ENCODE results near the gene MGAT5. TPM values are rescaled to one million over a fixed set of nuclear protein-coding genes. Genes with fewer than 3 reads are reported as not detected.

MGAT5 gene
- total RNA-seq, 1 experiment from 2014 or later = 22.1 TPM

DNA sequence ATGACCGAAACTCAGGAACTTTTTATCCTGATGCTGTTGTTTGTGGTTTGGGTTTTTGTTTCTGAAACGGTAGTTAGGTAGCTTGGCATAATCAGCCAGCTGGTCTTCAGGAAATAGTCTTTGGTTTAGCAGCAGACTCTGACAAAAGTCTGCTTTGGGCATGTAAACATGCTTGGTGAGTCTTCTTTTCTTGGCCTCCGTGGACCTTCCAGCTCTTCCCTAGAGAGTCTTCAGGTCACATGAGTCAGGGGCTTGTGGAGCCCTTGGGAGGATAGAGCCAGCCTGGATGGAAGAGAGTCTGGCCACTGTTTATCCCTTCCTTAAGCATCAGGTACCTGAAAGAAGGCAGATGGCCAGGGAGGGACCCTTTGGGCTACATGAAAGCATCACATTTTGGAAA, 154.5 kb downstream of the MGAT5 start:
- no peak overlapping the region for H3K27ac Mint-ChIP-seq (ENCODE audit: unreplicated experiment)
- Histone ChIP-seq H3K4me1 (peaks cover 7% of the 10 kb centered on the region), H3K36me3 (ENCODE audit: control insufficient read depth, insufficient read depth, low read length) (no peaks in the 10 kb centered on the region), H3K9me3 (no peaks in the 10 kb centered on the region), H3K4me3 (ENCODE audit: low read depth, low read length) (no peak overlapping the region), H3K27me3 (replicated peaks; ENCODE audit: control insufficient read depth, insufficient read depth, low read length) (no peaks in the 10 kb centered on the region)
- POLR2A ChIA-PET = no interaction called here
- CTCF ChIA-PET = no interaction called here
- H3K36me3 Mint-ChIP-seq (ENCODE audit: insufficient read depth, unreplicated experiment) = no peaks in the 10 kb centered on the region
- TF ChIP-seq CTCF (IDR thresholded peaks at IDR 0.05; ENCODE audit: insufficient read depth in 1 of 2, low read depth in 1 of 2, low read length in 1 of 2, severe bottlenecking in 1 of 2, unreplicated experiment in 1 of 2) = no peak
- no peaks in the 10 kb centered on the region for H3K9me3 Mint-ChIP-seq (ENCODE audit: unreplicated experiment)
- H3K4me1 Mint-ChIP-seq (ENCODE audit: low read depth, unreplicated experiment) = peaks cover 6% of the 10 kb centered on the region
- no peaks in the 10 kb centered on the region for H3K27me3 Mint-ChIP-seq (ENCODE audit: insufficient read depth, unreplicated experiment)
- no peak for DNase-seq
- intact Hi-C loops (cut with micrococcal nuclease; ENCODE audit: unreplicated experiment) = no loop called here
- H3K4me3 Mint-ChIP-seq (ENCODE audit: unreplicated experiment) = no peak overlapping the region
- BruUV-seq (replicated peaks) = no TSS peak

GRCh38 chr2:134408791-134409190, 154.9 kb downstream of the MGAT5 start:
- CTCF ChIA-PET = no interaction called here

DNA sequence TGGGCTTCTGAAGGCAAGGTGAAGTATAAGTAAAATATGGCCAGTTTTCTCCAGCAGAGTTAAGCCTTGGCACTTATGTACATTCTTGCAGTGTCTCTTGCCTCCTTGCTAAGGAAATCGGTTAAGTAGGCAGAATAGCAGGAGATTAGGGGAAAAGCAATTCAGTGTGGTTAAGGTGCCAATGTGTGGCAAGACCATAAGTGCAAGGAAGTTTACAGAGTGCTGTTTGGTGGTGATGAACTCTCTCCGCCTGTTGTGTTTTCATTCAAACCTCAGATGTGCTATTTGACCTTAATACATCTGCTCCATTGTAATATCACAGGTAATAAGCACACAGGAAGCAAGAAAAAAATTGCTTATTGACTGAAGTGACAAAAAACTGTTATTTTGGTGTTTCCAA, 156.1 kb downstream of the MGAT5 start:
- no peaks in the 10 kb centered on the region for H3K9me3 Mint-ChIP-seq (ENCODE audit: unreplicated experiment)
- no TSS peak for BruUV-seq (replicated peaks)
- ChIA-PET POLR2A (no interaction called here), CTCF (no interaction called here)
- H3K27ac Mint-ChIP-seq (ENCODE audit: unreplicated experiment) = no peak overlapping the region
- TF ChIP-seq CTCF (IDR thresholded peaks at IDR 0.05; ENCODE audit: insufficient read depth in 1 of 2, low read depth in 1 of 2, low read length in 1 of 2, severe bottlenecking in 1 of 2, unreplicated experiment in 1 of 2) = no peak
- Histone ChIP-seq H3K9me3 (no peaks in the 10 kb centered on the region), H3K4me1 (peaks cover 7% of the 10 kb centered on the region), H3K36me3 (ENCODE audit: control insufficient read depth, insufficient read depth, low read length) (no peaks in the 10 kb centered on the region), H3K27me3 (replicated peaks; ENCODE audit: control insufficient read depth, insufficient read depth, low read length) (no peaks in the 10 kb centered on the region), H3K4me3 (ENCODE audit: low read depth, low read length) (no peak overlapping the region)
- no peak for DNase-seq
- peaks cover 12% of the 10 kb centered on the region for H3K4me1 Mint-ChIP-seq (ENCODE audit: low read depth, unreplicated experiment)
- intact Hi-C loops (cut with micrococcal nuclease; ENCODE audit: unreplicated experiment) = no loop called here
- H3K27me3 Mint-ChIP-seq (ENCODE audit: insufficient read depth, unreplicated experiment) = no peaks in the 10 kb centered on the region
- no peaks in the 10 kb centered on the region for H3K36me3 Mint-ChIP-seq (ENCODE audit: insufficient read depth, unreplicated experiment)
- H3K4me3 Mint-ChIP-seq (ENCODE audit: unreplicated experiment) = no peak overlapping the region

More at GRCh38 chr2:134408791-134409190, 154.9 kb downstream of the MGAT5 start:
- Mint-ChIP-seq H3K4me1 (ENCODE audit: low read depth, unreplicated experiment) (peaks cover 8% of the 10 kb centered on the region), H3K4me3 (ENCODE audit: unreplicated experiment) (no peak overlapping the region), H3K27me3 (ENCODE audit: insufficient read depth, unreplicated experiment) (no peaks in the 10 kb centered on the region), H3K27ac (ENCODE audit: unreplicated experiment) (no peak overlapping the region), H3K9me3 (ENCODE audit: unreplicated experiment) (no peaks in the 10 kb centered on the region), H3K36me3 (ENCODE audit: insufficient read depth, unreplicated experiment) (no peaks in the 10 kb centered on the region)
- H3K27me3 ChIP-seq (replicated peaks; ENCODE audit: control insufficient read depth, insufficient read depth, low read length) = no peaks in the 10 kb centered on the region
- POLR2A ChIA-PET = no interaction called here
- no peaks in the 10 kb centered on the region for H3K9me3 ChIP-seq
- no peaks in the 10 kb centered on the region for H3K36me3 ChIP-seq (ENCODE audit: control insufficient read depth, insufficient read depth, low read length)
- intact Hi-C loops (cut with micrococcal nuclease; ENCODE audit: unreplicated experiment) = no loop called here
- no TSS peak for BruUV-seq (replicated peaks)
- H3K4me1 ChIP-seq = peaks cover 7% of the 10 kb centered on the region
- no peak for DNase-seq
- H3K4me3 ChIP-seq (ENCODE audit: low read depth, low read length) = no peak overlapping the region
- TF ChIP-seq CTCF (IDR thresholded peaks at IDR 0.05; ENCODE audit: insufficient read depth in 1 of 2, low read depth in 1 of 2, low read length in 1 of 2, severe bottlenecking in 1 of 2, unreplicated experiment in 1 of 2) = no peak

Data from Caco-2 (cell line).